CD8-positive, alpha-beta memory T cell (primary cell): ENCODE data around the gene PTPRM. TPM values are rescaled to one million over a fixed set of nuclear protein-coding genes. Genes with fewer than 3 reads are reported as not detected.
A peak's percentile ranks its signal among the peaks of the same experiment; 100 is the strongest.

ENCODE experiments used
- CTCF ChIA-PET: fragments of 350-600 bp; sonication (Branson Sonifier 250); formaldehyde crosslinking; loops from one replicate; lab custom pipeline; 2021; ENCODE audit warnings: antibody characterized with exemption; lab: Charles Lee
- POLR2A ChIA-PET: fragments of 350-600 bp; sonication (Branson Sonifier 250); formaldehyde crosslinking; loops from one replicate; lab custom pipeline; 2021; ENCODE audit warnings: antibody characterized with exemption; lab: Charles Lee
- DNase-seq, 5 donors: peaks; one replicate each; pipeline versions ENCODE4 v3.0.0 to v3.0.0-alpha.2; 2020 to 2022; ENCODE audit warnings: mixed read lengths in 1 of 5
- H3K27ac ChIP-seq: one replicate; pipeline ENCODE4 v1.7.0; 2013; ENCODE audit warnings: low read depth, mild to moderate bottlenecking, low read length, moderate library complexity
- H3K27me3 ChIP-seq: 2 replicates; pipeline ENCODE4 v1.7.0; 2013; ENCODE audit warnings: low read length, mild to moderate bottlenecking; ENCODE audit not compliant: insufficient read depth, poor library complexity, severe bottlenecking
- H3K36me3 ChIP-seq: 2 replicates; pipeline ENCODE4 v1.7.0; 2013; ENCODE audit warnings: mild to moderate bottlenecking, low read length, moderate library complexity; ENCODE audit not compliant: insufficient read depth
- H3K4me1 ChIP-seq: 2 replicates; pipeline ENCODE4 v1.7.0; 2013; ENCODE audit warnings: mild to moderate bottlenecking, low read length, moderate library complexity; ENCODE audit not compliant: insufficient read depth
- H3K4me3 ChIP-seq: 2 replicates; pipeline ENCODE4 v1.7.0; 2013; ENCODE audit warnings: mild to moderate bottlenecking, low read length
- H3K9me3 ChIP-seq: 2 replicates; pipeline ENCODE4 v1.7.0; 2013; ENCODE audit warnings: mild to moderate bottlenecking, low read length
- H3K27ac Mint-ChIP-seq, 8 donors: one replicate each; pipeline ENCODE4 v1.8.0; 2020 to 2021; ENCODE audit warnings: mixed read lengths in 8 of 8, mild to moderate bottlenecking in 6 of 8, inconsistent platforms in 3 of 8, moderate library complexity in 3 of 8
- H3K27me3 Mint-ChIP-seq, 2 donors: one replicate each; pipeline ENCODE4 v1.8.0; 2020 to 2021; ENCODE audit warnings: mixed read lengths in 2 of 2, mild to moderate bottlenecking in 1 of 2, moderate library complexity in 1 of 2
- H3K36me3 Mint-ChIP-seq, 3 donors: one replicate each; pipeline ENCODE4 v1.8.0; 2020 to 2021; ENCODE audit warnings: mixed read lengths in 3 of 3, inconsistent platforms in 1 of 3, mild to moderate bottlenecking in 1 of 3
- H3K4me1 Mint-ChIP-seq, 3 donors: one replicate each; pipeline ENCODE4 v1.8.0; 2020 to 2021; ENCODE audit warnings: mixed read lengths in 3 of 3, inconsistent platforms in 1 of 3, mild to moderate bottlenecking in 1 of 3
- H3K4me3 Mint-ChIP-seq, 7 donors: one replicate each; pipeline ENCODE4 v1.8.0; 2020 to 2021; ENCODE audit warnings: mixed read lengths in 7 of 7, mild to moderate bottlenecking in 6 of 7, moderate library complexity in 4 of 7, inconsistent platforms in 2 of 7
- H3K9me3 Mint-ChIP-seq, 5 donors: one replicate each; pipeline ENCODE4 v1.8.0; 2020 to 2022; ENCODE audit warnings: mixed read lengths in 5 of 5, mild to moderate bottlenecking in 3 of 5, moderate library complexity in 2 of 5, inconsistent platforms in 1 of 5
- polyA plus RNA-seq: library from polyadenylated mRNA; unstranded; fragments of 300-500 nt; fragmentation: Illumina TruSeq; gene quantifications from one replicate; pipeline ENCODE4 v1.2.3, GENCODE V29; 2021
- total RNA-seq, 2 experiments: library from RNA; stranded (reverse); gene quantifications; one replicate each; pipeline ENCODE4 v1.2.3, GENCODE V29; 2021

The PTPRM gene
- total and polyA plus RNA-seq, 3 experiments from 2014 or later: 3.9 to 7.4 (median 5.3) TPM

DNA sequence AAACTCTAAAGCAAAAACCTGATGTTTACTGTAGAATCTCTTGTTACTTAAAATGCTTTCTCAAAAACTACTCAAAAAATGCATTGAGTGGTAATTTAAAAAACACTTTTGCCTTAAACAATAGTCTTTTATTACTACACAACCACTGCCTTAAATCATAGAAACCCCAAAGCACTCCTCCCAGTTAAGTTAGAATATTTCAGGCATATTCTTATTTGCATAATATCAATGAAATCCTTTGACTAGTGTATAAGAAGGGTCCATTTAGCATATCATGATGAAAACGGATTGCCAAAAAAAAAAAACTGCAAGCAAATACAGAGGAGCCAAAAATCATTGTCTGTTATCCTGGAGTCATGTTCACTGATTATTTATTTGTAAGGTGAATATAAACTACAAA, 119.2 kb downstream of the PTPRM start:
- ChIA-PET CTCF (no interaction called here), POLR2A (no interaction called here)
- Mint-ChIP-seq H3K4me3 (no peak overlapping the region), H3K9me3 (peaks cover 0 to 8% (median 0%) of the 10 kb centered on the region in 5 donors), H3K27me3 (no peaks in the 10 kb centered on the region), H3K27ac (no peak overlapping the region), H3K4me1 (no peaks in the 10 kb centered on the region), H3K36me3 (no peaks in the 10 kb centered on the region)
- no peaks in the 10 kb centered on the region for H3K27me3 ChIP-seq
- H3K36me3 ChIP-seq: no peaks in the 10 kb centered on the region
- no peak for DNase-seq
- H3K4me3 ChIP-seq: no peak overlapping the region
- H3K4me1 ChIP-seq: no peaks in the 10 kb centered on the region
- H3K9me3 ChIP-seq: no peaks in the 10 kb centered on the region
- H3K27ac ChIP-seq: no peak overlapping the region

DNA sequence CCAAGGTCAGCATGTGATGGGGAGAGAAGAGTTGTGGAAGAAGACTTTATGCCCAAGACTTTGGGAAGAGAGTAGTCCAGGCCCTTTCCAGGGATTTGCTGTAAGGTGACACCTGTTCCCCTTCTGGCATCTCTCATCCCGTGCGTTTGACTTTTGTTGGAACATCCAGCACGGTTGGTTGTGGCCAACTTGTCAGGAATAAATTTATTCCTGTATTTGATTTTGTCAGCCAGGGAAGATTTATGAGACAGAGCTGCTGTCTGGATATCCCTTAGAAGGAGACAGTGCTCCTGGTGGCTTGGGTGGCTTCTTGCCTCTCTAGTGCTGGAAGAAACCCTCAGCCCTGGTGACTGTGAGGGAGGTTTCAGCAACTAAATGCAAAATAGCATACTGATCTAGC, 121.5 kb downstream of the PTPRM start:
- Mint-ChIP-seq H3K4me1 (no peaks in the 10 kb centered on the region), H3K27me3 (no peaks in the 10 kb centered on the region), H3K27ac (no peak overlapping the region), H3K36me3 (no peaks in the 10 kb centered on the region), H3K4me3 (no peak overlapping the region), H3K9me3 (peaks cover 0 to 13% (median 2%) of the 10 kb centered on the region in 5 donors)
- no peaks in the 10 kb centered on the region for H3K36me3 ChIP-seq
- DNase-seq: no peak
- ChIA-PET POLR2A (no interaction called here), CTCF (no interaction called here)
- no peaks in the 10 kb centered on the region for H3K4me1 ChIP-seq
- no peaks in the 10 kb centered on the region for H3K27me3 ChIP-seq
- H3K4me3 ChIP-seq: no peak overlapping the region
- no peaks in the 10 kb centered on the region for H3K9me3 ChIP-seq
- no peak overlapping the region for H3K27ac ChIP-seq

DNA sequence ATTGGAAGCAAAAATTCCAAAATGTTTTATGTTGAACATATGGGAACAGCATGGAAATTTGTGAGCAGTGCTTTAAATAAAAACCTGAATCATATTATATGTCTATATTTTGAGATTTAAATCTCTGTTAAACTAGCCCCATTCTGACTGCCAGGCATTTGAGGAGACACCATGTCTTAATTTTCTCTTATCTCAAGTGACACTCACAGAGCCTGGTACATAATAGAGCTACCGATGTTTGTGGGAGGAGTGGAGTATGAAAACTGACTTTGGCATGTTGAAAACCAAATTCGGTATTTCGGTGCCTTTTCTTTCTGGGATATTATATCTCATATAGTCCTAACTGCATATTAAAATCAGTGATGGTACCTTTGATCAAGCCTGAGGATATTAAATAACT, 124.1 kb downstream of the PTPRM start:
- CTCF ChIA-PET: no interaction called here
- H3K27ac ChIP-seq: no peak overlapping the region
- Mint-ChIP-seq H3K27ac (no peak overlapping the region), H3K36me3 (no peaks in the 10 kb centered on the region), H3K27me3 (no peaks in the 10 kb centered on the region), H3K4me1 (no peaks in the 10 kb centered on the region), H3K9me3 (peaks cover 0 to 8% (median 2%) of the 10 kb centered on the region in 5 donors), H3K4me3 (no peak overlapping the region)
- no peaks in the 10 kb centered on the region for H3K27me3 ChIP-seq
- POLR2A ChIA-PET: no interaction called here
- no peak for DNase-seq
- no peaks in the 10 kb centered on the region for H3K9me3 ChIP-seq
- H3K36me3 ChIP-seq: no peaks in the 10 kb centered on the region
- no peak overlapping the region for H3K4me3 ChIP-seq
- no peaks in the 10 kb centered on the region for H3K4me1 ChIP-seq

DNA sequence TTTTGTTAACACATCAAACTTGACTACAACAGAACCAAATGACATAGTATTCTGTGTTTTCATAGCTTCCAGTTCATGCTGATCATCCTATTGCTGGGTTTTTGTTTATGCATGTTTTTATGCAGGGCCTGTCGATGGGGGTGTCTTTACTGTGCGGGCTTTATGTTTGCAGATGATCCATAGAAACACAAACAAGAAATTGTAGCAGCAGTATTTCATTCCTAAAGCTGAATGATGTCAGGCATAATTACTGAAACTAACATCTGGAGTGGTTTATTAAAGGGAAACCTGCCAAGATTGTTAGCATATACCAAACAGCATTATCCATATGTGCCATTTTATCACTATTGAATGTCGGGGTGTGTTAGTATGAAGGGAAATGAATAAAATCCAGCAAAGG, 129.7 kb downstream of the PTPRM start:
- Mint-ChIP-seq H3K27ac (no peak overlapping the region), H3K9me3 (peaks cover 0 to 6% (median 4%) of the 10 kb centered on the region in 5 donors), H3K27me3 (no peaks in the 10 kb centered on the region), H3K36me3 (no peaks in the 10 kb centered on the region), H3K4me3 (no peak overlapping the region), H3K4me1 (no peaks in the 10 kb centered on the region)
- Histone ChIP-seq H3K27me3 (no peaks in the 10 kb centered on the region), H3K27ac (no peak overlapping the region), H3K36me3 (no peaks in the 10 kb centered on the region), H3K9me3 (no peaks in the 10 kb centered on the region), H3K4me3 (no peak overlapping the region), H3K4me1 (no peaks in the 10 kb centered on the region)
- CTCF ChIA-PET: no interaction called here
- DNase-seq: no peak
- POLR2A ChIA-PET: no interaction called here

DNA sequence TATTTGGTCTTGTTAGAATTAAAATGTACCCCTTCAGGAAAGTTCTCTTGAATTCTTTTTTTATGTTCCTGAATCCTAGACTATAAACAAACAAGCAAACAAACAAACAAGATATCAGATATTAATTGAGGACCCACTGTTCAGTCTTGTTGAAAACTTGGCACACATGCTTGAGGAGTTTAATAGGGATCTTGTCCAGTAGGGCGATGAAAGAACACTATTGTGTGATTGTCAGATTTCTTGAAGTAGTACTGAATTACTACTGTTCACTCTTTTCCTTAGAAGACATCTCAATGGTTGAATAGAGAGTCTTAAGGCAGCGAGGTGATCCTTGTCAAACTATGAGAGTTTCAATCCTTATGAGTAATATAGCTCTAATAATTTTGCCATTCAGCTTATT, 130.2 kb downstream of the PTPRM start:
- DNase-seq: no peak
- Histone ChIP-seq H3K27ac (no peak overlapping the region), H3K36me3 (no peaks in the 10 kb centered on the region), H3K4me3 (no peak overlapping the region), H3K27me3 (no peaks in the 10 kb centered on the region), H3K4me1 (no peaks in the 10 kb centered on the region), H3K9me3 (no peaks in the 10 kb centered on the region)
- no peaks in the 10 kb centered on the region for H3K27me3 Mint-ChIP-seq
- ChIA-PET CTCF (no interaction called here), POLR2A (no interaction called here)
- H3K9me3 Mint-ChIP-seq: peaks cover 0 to 9% (median 4%) of the 10 kb centered on the region in 5 donors
- H3K4me1 Mint-ChIP-seq: no peaks in the 10 kb centered on the region
- no peak overlapping the region for H3K4me3 Mint-ChIP-seq
- H3K36me3 Mint-ChIP-seq: no peaks in the 10 kb centered on the region
- H3K27ac Mint-ChIP-seq: no peak overlapping the region

DNA sequence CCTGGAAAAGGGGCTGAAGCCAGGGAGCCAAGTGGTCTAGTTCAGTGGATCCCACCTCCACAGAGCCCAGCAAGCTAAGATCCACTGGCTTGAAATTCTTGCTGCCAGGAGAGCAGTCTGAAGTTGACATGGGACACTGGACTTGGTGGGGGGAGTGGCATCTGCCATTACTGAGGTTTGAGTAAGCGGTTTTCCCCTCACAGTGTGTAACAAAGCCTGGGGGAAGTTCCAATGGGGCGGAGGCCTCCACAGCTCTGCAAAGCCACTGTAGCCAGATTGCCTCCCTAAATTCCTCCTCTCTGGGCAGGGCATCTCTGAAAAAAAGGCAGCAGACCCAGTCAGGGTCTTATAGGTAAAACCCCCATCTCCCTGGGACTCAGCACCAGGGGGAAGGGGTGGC, 144.4 kb downstream of the PTPRM start:
- Mint-ChIP-seq H3K36me3 (no peaks in the 10 kb centered on the region), H3K27ac (no peak overlapping the region), H3K27me3 (no peaks in the 10 kb centered on the region), H3K4me1 (no peaks in the 10 kb centered on the region), H3K4me3 (no peak overlapping the region), H3K9me3 (peaks cover 7 to 24% (median 22%) of the 10 kb centered on the region in 5 donors)
- no peak overlapping the region for H3K27ac ChIP-seq
- H3K4me1 ChIP-seq: no peaks in the 10 kb centered on the region
- CTCF ChIA-PET: no interaction called here
- H3K27me3 ChIP-seq: no peaks in the 10 kb centered on the region
- POLR2A ChIA-PET: no interaction called here
- no peaks in the 10 kb centered on the region for H3K9me3 ChIP-seq
- no peaks in the 10 kb centered on the region for H3K36me3 ChIP-seq
- no peak for DNase-seq
- H3K4me3 ChIP-seq: no peak overlapping the region

DNA sequence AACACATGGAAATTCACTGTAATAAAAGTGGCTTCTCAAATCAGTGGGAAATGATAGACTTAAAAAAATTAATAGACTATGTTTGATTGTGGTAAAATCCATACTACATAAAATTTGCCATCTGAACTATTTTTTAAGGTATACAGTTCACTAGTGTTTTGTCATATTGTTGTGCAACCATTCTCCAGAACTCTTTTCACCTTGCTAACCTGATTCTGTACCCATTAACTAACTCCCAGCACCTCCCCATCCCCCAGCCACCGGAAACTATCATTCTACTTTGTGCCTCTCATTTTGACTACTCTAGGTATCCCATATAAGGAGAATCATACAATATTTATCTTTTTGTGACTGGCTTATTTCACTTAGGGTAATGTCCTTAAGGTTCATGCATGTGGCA, 153.3 kb downstream of the PTPRM start:
- no peak overlapping the region for H3K27ac ChIP-seq
- CTCF ChIA-PET: no interaction called here
- POLR2A ChIA-PET: no interaction called here
- H3K4me1 ChIP-seq: no peaks in the 10 kb centered on the region
- Mint-ChIP-seq H3K4me1 (no peaks in the 10 kb centered on the region), H3K9me3 (peaks cover 4 to 19% (median 6%) of the 10 kb centered on the region in 5 donors), H3K27ac (peak overlapping the region in 1 of 8 donors; percentile 27), H3K27me3 (no peaks in the 10 kb centered on the region), H3K4me3 (no peak overlapping the region), H3K36me3 (no peaks in the 10 kb centered on the region)
- H3K4me3 ChIP-seq: no peak overlapping the region
- H3K27me3 ChIP-seq: no peaks in the 10 kb centered on the region
- no peak for DNase-seq
- H3K36me3 ChIP-seq: no peaks in the 10 kb centered on the region
- no peaks in the 10 kb centered on the region for H3K9me3 ChIP-seq

DNA sequence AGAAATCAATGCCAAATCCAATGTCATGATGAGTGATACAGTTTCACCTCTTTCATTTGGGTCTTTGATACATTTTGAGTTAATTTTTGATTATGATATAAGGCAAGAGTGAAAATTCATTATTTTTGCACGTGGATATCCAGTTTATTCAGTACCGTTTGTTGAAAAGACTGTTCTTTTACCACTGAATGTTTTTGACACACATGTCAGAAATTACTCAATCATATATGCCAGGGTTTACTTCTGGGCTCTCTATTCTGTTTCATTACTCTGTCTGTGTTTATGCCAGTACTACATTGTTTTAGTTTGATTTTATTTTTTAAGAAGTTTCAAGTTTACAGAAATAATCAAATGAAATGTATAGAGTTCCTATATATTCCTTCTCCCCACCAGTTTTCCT, 154.4 kb downstream of the PTPRM start:
- no peak overlapping the region for H3K4me3 ChIP-seq
- Mint-ChIP-seq H3K36me3 (no peaks in the 10 kb centered on the region), H3K9me3 (peaks cover 2 to 19% (median 5%) of the 10 kb centered on the region in 5 donors), H3K27me3 (no peaks in the 10 kb centered on the region), H3K4me1 (no peaks in the 10 kb centered on the region), H3K27ac (no peak overlapping the region), H3K4me3 (no peak overlapping the region)
- DNase-seq: no peak
- no peaks in the 10 kb centered on the region for H3K27me3 ChIP-seq
- no peak overlapping the region for H3K27ac ChIP-seq
- CTCF ChIA-PET: no interaction called here
- H3K9me3 ChIP-seq: no peaks in the 10 kb centered on the region
- POLR2A ChIA-PET: no interaction called here
- H3K36me3 ChIP-seq: no peaks in the 10 kb centered on the region
- no peaks in the 10 kb centered on the region for H3K4me1 ChIP-seq

DNA sequence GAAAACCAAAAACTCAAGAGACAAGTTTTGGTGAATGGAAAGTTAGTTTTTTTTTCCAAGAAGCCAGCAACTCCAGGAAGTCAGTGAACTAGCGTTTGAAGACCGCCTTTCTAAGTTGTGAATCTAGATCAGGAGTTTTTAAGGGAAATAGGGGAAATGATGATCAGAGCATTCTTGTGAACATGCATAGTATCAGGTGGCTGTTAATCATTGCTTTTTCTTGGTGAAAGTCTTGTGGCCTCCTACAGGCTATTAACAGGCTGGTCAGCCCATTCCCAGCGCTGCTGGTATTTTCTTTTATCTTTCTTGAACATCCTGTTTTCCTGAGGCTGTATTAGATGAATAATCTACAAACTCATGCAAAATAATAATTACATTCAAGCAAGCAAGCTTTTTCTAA, 155.8 kb downstream of the PTPRM start:
- Mint-ChIP-seq H3K9me3 (peaks cover 2 to 17% (median 4%) of the 10 kb centered on the region in 5 donors), H3K4me3 (no peak overlapping the region), H3K27ac (no peak overlapping the region), H3K36me3 (no peaks in the 10 kb centered on the region), H3K27me3 (no peaks in the 10 kb centered on the region), H3K4me1 (no peaks in the 10 kb centered on the region)
- Histone ChIP-seq H3K4me3 (no peak overlapping the region), H3K9me3 (no peaks in the 10 kb centered on the region), H3K27ac (no peak overlapping the region), H3K36me3 (no peaks in the 10 kb centered on the region), H3K27me3 (no peaks in the 10 kb centered on the region), H3K4me1 (no peaks in the 10 kb centered on the region)
- ChIA-PET CTCF (no interaction called here), POLR2A (no interaction called here)
- no peak for DNase-seq
